HG02973 (cell line): Measurements from ENCODE around the gene KASH5.

ENCODE experiments used
- ATAC-seq: cut with Tn5 transposase; IDR thresholded peaks from one replicate; pipeline ENCODE4 v1.9.1; 2021; ENCODE audit warnings: moderate library complexity; ENCODE audit not compliant: unreplicated experiment

The KASH5 gene

GRCh38 chr19:49421039-49421877 is 33.2 kb downstream of the KASH5 start:
- no peak for ATAC-seq

- ATAC-seq: no peak
Measured at GRCh38 chr19:49421878-49422202, 33.8 kb downstream of the KASH5 start.

- no peak for ATAC-seq
Measured at GRCh38 chr19:49422407-49423070, 34.5 kb downstream of the KASH5 start.

GRCh38 chr19:49423071-49423984 is 35.3 kb downstream of the KASH5 start, which contains the start of gene PTH2:
Gene PTH2 (minus strand): TSS chr19:49423441. CDS start chr19:49423339, 102 bp downstream.
- ATAC-seq: no peak

GRCh38 chr19:49423985-49424303 is 35.9 kb downstream of the KASH5 start:
- no peak for ATAC-seq

GRCh38 chr19:49425178-49425577 is 37.1 kb downstream of the KASH5 start, which contains the start of gene GFY:
Gene GFY (plus strand): TSS chr19:49425388. CDS start chr19:49426431, 1,043 bp downstream.
- ATAC-seq: no peak

- no peak for ATAC-seq
Measured at GRCh38 chr19:49425922-49426592, 38.0 kb downstream of the KASH5 start.

- ATAC-seq: no peak
Measured at GRCh38 chr19:49427339-49427738, 39.3 kb downstream of the KASH5 start.

GRCh38 chr19:49427855-49428546 is 40.0 kb downstream of the KASH5 start:
- ATAC-seq: no peak

- no peak for ATAC-seq
Measured at GRCh38 chr19:49428547-49429451, 40.8 kb downstream of the KASH5 start.

- no peak for ATAC-seq
Measured at GRCh38 chr19:49430172-49430677, 42.2 kb downstream of the KASH5 start.

GRCh38 chr19:49430678-49431329 is 42.8 kb downstream of the KASH5 start:
- no peak for ATAC-seq

GRCh38 chr19:49431330-49431749 is 43.3 kb downstream of the KASH5 start:
- ATAC-seq: no peak

- no peak for ATAC-seq
Measured at GRCh38 chr19:49432141-49433073, 44.4 kb downstream of the KASH5 start.

GRCh38 chr19:49433240-49433901 is 45.3 kb downstream of the KASH5 start:
- ATAC-seq: no peak

GRCh38 chr19:49434907-49435583 is 47.0 kb downstream of the KASH5 start:
- no peak for ATAC-seq
